ENCODE data around the gene COMMD1.

Gene COMMD1

GRCh38 chr2:62142054-62142453, 236.6 kb downstream of the COMMD1 start:
- no peak overlapping the region for H3K27ac ChIP-seq (ENCODE audit: low read length)
- H4K20me1 ChIP-seq (ENCODE audit: insufficient read depth, low read length), result no peaks in the 10 kb centered on the region
- H3K9ac ChIP-seq (ENCODE audit: low read length), result no peak overlapping the region
- no peak for DNase-seq
- H3K27me3 ChIP-seq (replicated peaks; ENCODE audit: insufficient read depth, low read length), result no peaks in the 10 kb centered on the region
- no peak overlapping the region for H3K4me3 ChIP-seq (ENCODE audit: low read length)
- H3K9me2 ChIP-seq (replicated peaks; ENCODE audit: insufficient read depth, low read length), result no peaks in the 10 kb centered on the region
- no peak overlapping the region for H3K4me2 ChIP-seq (ENCODE audit: low read depth, low read length)
- TF ChIP-seq EZH2phosphoT487 (IDR thresholded peaks at IDR 0.05; ENCODE audit: low read length) (no peak), CTCF (IDR thresholded peaks at IDR 0.05; ENCODE audit: low read length) (no peak), EZH2 (optimal IDR thresholded peaks at IDR 0.05; ENCODE audit: low read depth, low read length) (no peak)
- peaks cover 9% of the 10 kb centered on the region for H3F3A ChIP-seq (ENCODE audit: insufficient read depth, low read length)
- H3K9me3 ChIP-seq (replicated peaks; ENCODE audit: insufficient read depth, low read length), result no peaks in the 10 kb centered on the region
- H3K79me2 ChIP-seq (ENCODE audit: low read length), result no peaks in the 10 kb centered on the region
- no peak overlapping the region for H2AFZ ChIP-seq (ENCODE audit: low read length)
- H3K4me1 ChIP-seq (ENCODE audit: low read length), result peaks cover 14% of the 10 kb centered on the region
- no peaks in the 10 kb centered on the region for H3K36me3 ChIP-seq (replicated peaks; ENCODE audit: insufficient read depth, low read length)

- no peaks in the 10 kb centered on the region for H3K27me3 ChIP-seq (replicated peaks; ENCODE audit: insufficient read depth, low read length)
- no peak overlapping the region for H3K4me2 ChIP-seq (ENCODE audit: low read depth, low read length)
- H3K36me3 ChIP-seq (replicated peaks; ENCODE audit: insufficient read depth, low read length), result no peaks in the 10 kb centered on the region
- no peak overlapping the region for H3K4me3 ChIP-seq (ENCODE audit: low read length)
- no peaks in the 10 kb centered on the region for H4K20me1 ChIP-seq (ENCODE audit: insufficient read depth, low read length)
- H3K9me2 ChIP-seq (replicated peaks; ENCODE audit: insufficient read depth, low read length), result no peaks in the 10 kb centered on the region
- H3K79me2 ChIP-seq (ENCODE audit: low read length), result no peaks in the 10 kb centered on the region
- peaks cover 14% of the 10 kb centered on the region for H3K4me1 ChIP-seq (ENCODE audit: low read length)
- H3K9ac ChIP-seq (ENCODE audit: low read length), result no peak overlapping the region
- DNase-seq, result no peak
- H3K27ac ChIP-seq (ENCODE audit: low read length), result no peak overlapping the region
- H3F3A ChIP-seq (ENCODE audit: insufficient read depth, low read length), result peaks cover 9% of the 10 kb centered on the region
- H2AFZ ChIP-seq (ENCODE audit: low read length), result no peak overlapping the region
- H3K9me3 ChIP-seq (replicated peaks; ENCODE audit: insufficient read depth, low read length), result no peaks in the 10 kb centered on the region
- no peak for TF ChIP-seq CTCF (IDR thresholded peaks at IDR 0.05; ENCODE audit: low read length)
- TF ChIP-seq EZH2phosphoT487 (IDR thresholded peaks at IDR 0.05; ENCODE audit: low read length), result no peak
- no peak for TF ChIP-seq EZH2 (optimal IDR thresholded peaks at IDR 0.05; ENCODE audit: low read depth, low read length)
These were observed 238.2 kb downstream of the COMMD1 start for GRCh38 chr2:62143696-62144095.

- peaks cover 9% of the 10 kb centered on the region for H3F3A ChIP-seq (ENCODE audit: insufficient read depth, low read length)
- H3K9ac ChIP-seq (ENCODE audit: low read length), result no peak overlapping the region
- no peak overlapping the region for H3K27ac ChIP-seq (ENCODE audit: low read length)
- no peak overlapping the region for H2AFZ ChIP-seq (ENCODE audit: low read length)
- H3K27me3 ChIP-seq (replicated peaks; ENCODE audit: insufficient read depth, low read length), result no peaks in the 10 kb centered on the region
- no peak for DNase-seq
- no peaks in the 10 kb centered on the region for H4K20me1 ChIP-seq (ENCODE audit: insufficient read depth, low read length)
- H3K4me2 ChIP-seq (ENCODE audit: low read depth, low read length), result no peak overlapping the region
- no peaks in the 10 kb centered on the region for H3K79me2 ChIP-seq (ENCODE audit: low read length)
- no peaks in the 10 kb centered on the region for H3K9me2 ChIP-seq (replicated peaks; ENCODE audit: insufficient read depth, low read length)
- no peaks in the 10 kb centered on the region for H3K9me3 ChIP-seq (replicated peaks; ENCODE audit: insufficient read depth, low read length)
- TF ChIP-seq CTCF (IDR thresholded peaks at IDR 0.05; ENCODE audit: low read length) (no peak), EZH2 (optimal IDR thresholded peaks at IDR 0.05; ENCODE audit: low read depth, low read length) (no peak), EZH2phosphoT487 (IDR thresholded peaks at IDR 0.05; ENCODE audit: low read length) (no peak)
- H3K4me1 ChIP-seq (ENCODE audit: low read length), result peaks cover 14% of the 10 kb centered on the region
- H3K36me3 ChIP-seq (replicated peaks; ENCODE audit: insufficient read depth, low read length), result no peaks in the 10 kb centered on the region
- H3K4me3 ChIP-seq (ENCODE audit: low read length), result no peak overlapping the region
These were observed 239.4 kb downstream of the COMMD1 start for GRCh38 chr2:62144689-62145477.
